Body of pancreas (tissue), 4 donors: ENCODE measurements around the gene TSSK2. TPM values are rescaled to one million over a fixed set of nuclear protein-coding genes. Genes with fewer than 3 reads are reported as not detected.

Source experiments
- ATAC-seq: fragments of 150-250 bp; one replicate; pipeline ENCODE4 v1.9.1; 2016
- DNase-seq, 4 donors: peaks; one replicate each; pipeline ENCODE4 v3.0.0-alpha.2; 2019
- H3K27ac ChIP-seq, 4 donors: fragments of 200-600 bp; sonication (generic); 1 replicate in 3 of 4; 2 replicates in 1 of 4; pipeline versions ENCODE4 v1.5.1 to v1.6.1; 2016 to 2019; ENCODE audit warnings: mild to moderate bottlenecking in 1 of 4, mixed read lengths in 1 of 4, moderate library complexity in 1 of 4
- H3K27me3 ChIP-seq, 2 donors: fragments of 200-600 bp; sonication (generic); one replicate each; pipeline ENCODE4 v1.6.0; 2016; ENCODE audit warnings: mild to moderate bottlenecking in 1 of 2
- H3K36me3 ChIP-seq, 2 donors: fragments of 200-600 bp; sonication (generic); replicated peaks in 1 of 2; 2 replicates each; pipeline ENCODE4 v1.5.1; 2016; ENCODE audit warnings: low read depth in 2 of 2; ENCODE audit not compliant: insufficient read depth in 1 of 2
- H3K4me1 ChIP-seq: fragments of 200-600 bp; sonication (generic); one replicate; pipeline ENCODE4 v1.6.0; 2016
- H3K4me3 ChIP-seq, 2 donors: fragments of 200-600 bp; sonication (generic); 1 replicate in 1 of 2; 2 replicates in 1 of 2; pipeline ENCODE4 v1.5.1; 2016 to 2019
- H3K9me3 ChIP-seq, 3 donors: fragments of 200-600 bp; sonication (generic); 1 replicate in 2 of 3; 2 replicates in 1 of 3; pipeline ENCODE4 v1.5.1; 2016
- CTCF ChIP-seq, 7 experiments: fragments of 450-650 bp in 4 of 7; fragments of 200-600 bp in 3 of 7; sonication (generic) in 3 of 7; IDR thresholded peaks; one replicate each; pipeline ENCODE4 v1.5.1; 2016 to 2019; ENCODE audit warnings: antibody characterized with exemption in 7 of 7
- POLR2A ChIP-seq, 3 donors: fragments of 450-650 bp; IDR thresholded peaks; one replicate each; pipeline ENCODE4 v1.6.1; 2016; ENCODE audit warnings: antibody characterized with exemption in 3 of 3, mild to moderate bottlenecking in 2 of 3
- WGBS, 2 donors: methylation state at CpG; one replicate each; pipeline ENCODE4 v1.1.5; 2017; 5-methylcytosine and 5-hydroxymethylcytosine counted together
- intact Hi-C: fragments of 100-400 bp; cut with DNase I; formaldehyde crosslinking; loops from one replicate; pipeline ENCODE4 v1.15.1; 2023
- total RNA-seq, 2 donors: library from RNA; depleted of rRNA; stranded (reverse); fragments of >200 nt; gene quantifications; one replicate each; pipeline ENCODE4 v1.1.0, GENCODE V29; 2016

Gene TSSK2
- total RNA-seq, 2 donors from 2014 or later, result 0.33 TPM; not detected in 1

GRCh38 chr22:19119949-19120348, 11.2 kb upstream of the TSSK2 start:
- Histone ChIP-seq H3K27me3 (no peaks in the 10 kb centered on the region), H3K4me1 (peaks cover 69% of the 10 kb centered on the region), H3K9me3 (no peaks in the 10 kb centered on the region), H3K27ac (peak overlapping the region; percentile 94 to 99 (median 98)), H3K4me3 (no peak overlapping the region), H3K36me3 (no peaks in the 10 kb centered on the region)
- intact Hi-C loops, result no loop called here
- ATAC-seq (no peak), DNase-seq (no peak)
- TF ChIP-seq CTCF (IDR thresholded peaks at IDR 0.05), result no peak
- no peak for TF ChIP-seq POLR2A (IDR thresholded peaks at IDR 0.05)
- 45 to 52% methylated on average over 3 to 8 of the region's 8 CpGs for WGBS, 2 donors

GRCh38 chr22:19120829-19121630, 10.1 kb upstream of the TSSK2 start:
- DNase-seq (peak; percentile 81 to 88 (median 83)), ATAC-seq (peak; percentile 66)
- TF ChIP-seq POLR2A (IDR thresholded peaks at IDR 0.05) (peak; percentile 20 to 76 (median 62)), CTCF (IDR thresholded peaks at IDR 0.05) (no peak)
- peaks cover 59% of the 10 kb centered on the region for H3K4me1 ChIP-seq
- H3K27ac ChIP-seq, result peak overlapping the region; percentile 94 to 99 (median 98)
- no peaks in the 10 kb centered on the region for H3K27me3 ChIP-seq
- intact Hi-C loops, result no loop called here
- H3K36me3 ChIP-seq, result no peaks in the 10 kb centered on the region
- H3K4me3 ChIP-seq, result peak overlapping the region; percentile 58 to 83
- WGBS, 2 donors, result 7 to 8% methylated on average over 13 to 23 of the region's 23 CpGs
- no peaks in the 10 kb centered on the region for H3K9me3 ChIP-seq

- H3K27me3 ChIP-seq, result no peaks in the 10 kb centered on the region
- H3K4me3 ChIP-seq, result peak overlapping the region; percentile 58 to 83
- TF ChIP-seq CTCF (IDR thresholded peaks at IDR 0.05), result no peak
- peak in 2 of 3 donors; percentile 58 to 62 for TF ChIP-seq POLR2A (IDR thresholded peaks at IDR 0.05)
- peak; percentile 45 for ATAC-seq
- H3K36me3 ChIP-seq, result no peaks in the 10 kb centered on the region
- H3K9me3 ChIP-seq, result no peaks in the 10 kb centered on the region
- H3K27ac ChIP-seq, result peak overlapping the region; percentile 94 to 99 (median 98)
- intact Hi-C loops, result no loop called here
- H3K4me1 ChIP-seq, result peaks cover 52% of the 10 kb centered on the region
- peak; percentile 74 to 81 (median 78) for DNase-seq
- 0% methylated on average over 46 of the region's 47 CpGs; no CpG with 5 or more reads in 1 of the 2 donors for WGBS, 2 donors
Observed at GRCh38 chr22:19121631-19122142, 9.4 kb upstream of the TSSK2 start.

- peak; percentile 91 for ATAC-seq
- intact Hi-C loops, result no loop called here
- TF ChIP-seq CTCF (IDR thresholded peaks at IDR 0.05), result no peak
- TF ChIP-seq POLR2A (IDR thresholded peaks at IDR 0.05), result peak; percentile 55 to 91 (median 82)
- no peaks in the 10 kb centered on the region for H3K36me3 ChIP-seq
- H3K27ac ChIP-seq, result peak within 1 kb of the TSS; percentile 94 to 99 (median 98)
- WGBS, 2 donors, result 0 to 2% methylated on average over 19 to 55 of the region's 67 CpGs
- H3K9me3 ChIP-seq, result no peaks in the 10 kb centered on the region
- no peaks in the 10 kb centered on the region for H3K27me3 ChIP-seq
- peaks cover 51% of the 10 kb centered on the region for H3K4me1 ChIP-seq
- peak within 1 kb of the TSS; percentile 58 to 83 for H3K4me3 ChIP-seq
- DNase-seq, result peak; percentile 96 to 98 (median 98)
Observed at GRCh38 chr22:19122143-19122751, 8.9 kb upstream of the TSSK2 start, which contains the start of gene DGCR2. TSS of gene DGCR2 (minus strand) at chr22:19122412. CDS start at chr22:19122206, 206 bp downstream.
